Stimulated activated CD8-positive, alpha-beta memory T cell treated with anti-CD3 and anti-CD28 coated beads, Interleukin-4, amount 100 ng/mL, for 1 hour (primary cell): ENCODE results near the gene CCNK.
A peak's percentile ranks its signal among the peaks of the same experiment; 100 is the strongest.

Source experiments
- DNase-seq, 2 donors: peaks; one replicate each; pipeline ENCODE4 v3.0.0-alpha.2; 2020; ENCODE audit warnings: low read depth in 2 of 2, low spot score in 1 of 2

The CCNK gene

GRCh38 chr14:99480917-99481744 lies at the start of gene CCNK:
CCNK (plus strand) TSS chr14:99481409; CDS start chr14:99492678, 11,269 bp downstream.
- peak; percentile 99 to 100 for DNase-seq

DNA sequence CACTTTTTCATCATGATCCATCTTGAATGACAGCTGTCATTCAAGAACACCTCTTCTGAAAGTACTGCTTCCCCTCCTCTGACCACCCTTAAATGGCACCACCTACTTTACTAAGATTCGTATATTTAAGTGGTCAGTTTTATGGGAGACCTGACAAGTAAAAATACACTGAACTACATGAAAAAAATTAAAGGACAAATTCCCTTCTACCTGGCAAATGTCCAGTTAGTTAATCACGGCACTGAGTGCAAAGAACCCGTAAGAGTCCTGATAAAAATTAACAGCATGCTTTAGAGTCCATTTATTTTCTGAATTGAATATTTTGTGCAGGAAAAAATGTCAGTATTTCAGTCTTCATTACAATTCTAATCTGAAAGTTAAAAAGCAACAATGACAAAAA lies 49.2 kb upstream of the CCNK start:
- DNase-seq, result no peak

GRCh38 chr14:99432485-99432884 lies 48.7 kb upstream of the CCNK start:
- DNase-seq, result no peak

GRCh38 chr14:99435327-99435726 lies 45.9 kb upstream of the CCNK start:
- DNase-seq, result no peak

- no peak for DNase-seq
Measured at GRCh38 chr14:99436247-99437180, 44.7 kb upstream of the CCNK start.

DNA sequence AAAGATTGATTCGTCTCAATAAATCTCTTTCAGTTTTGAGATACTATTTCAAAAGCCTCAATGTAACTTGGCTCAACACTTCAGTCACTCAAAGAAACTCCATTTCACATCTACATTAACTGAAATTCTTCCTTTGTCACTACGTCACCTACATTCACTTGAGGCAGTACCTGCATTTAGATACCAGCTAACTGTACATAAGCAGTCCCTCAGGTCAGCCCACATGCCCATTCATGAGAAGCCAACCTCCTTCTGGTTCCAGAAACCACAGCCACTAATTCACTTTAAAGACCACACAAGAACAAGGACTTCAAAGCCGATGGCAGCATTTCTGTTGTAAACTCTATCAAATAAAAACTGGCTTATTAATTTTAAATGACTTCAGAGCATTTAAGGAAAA lies 43.5 kb upstream of the CCNK start:
- no peak for DNase-seq

DNA sequence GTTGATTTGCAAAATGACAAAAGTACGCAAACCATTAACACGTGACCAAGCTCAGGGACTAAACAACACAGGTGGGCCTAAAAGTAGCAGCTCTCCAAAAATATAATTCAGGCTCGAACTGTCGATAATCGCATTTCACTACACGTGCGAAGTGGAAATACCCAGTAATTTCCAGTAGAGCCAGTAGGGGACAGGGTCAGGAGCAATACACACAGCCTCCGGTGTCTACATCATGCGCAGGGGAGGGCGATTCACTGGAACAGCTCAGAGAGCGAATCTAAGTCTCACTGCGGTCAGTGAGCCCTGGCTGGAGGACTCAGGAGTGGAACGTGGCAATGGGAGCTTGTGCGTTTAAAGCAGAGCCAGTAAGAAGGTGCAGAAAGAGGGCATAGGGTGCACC lies 40.9 kb upstream of the CCNK start:
- no peak for DNase-seq

- no peak for DNase-seq
Measured at GRCh38 chr14:99441157-99441870, 39.9 kb upstream of the CCNK start.

- no peak for DNase-seq
Measured at GRCh38 chr14:99441918-99442317, 39.3 kb upstream of the CCNK start.

GRCh38 chr14:99445931-99446330 lies 35.3 kb upstream of the CCNK start:
- no peak for DNase-seq

DNA sequence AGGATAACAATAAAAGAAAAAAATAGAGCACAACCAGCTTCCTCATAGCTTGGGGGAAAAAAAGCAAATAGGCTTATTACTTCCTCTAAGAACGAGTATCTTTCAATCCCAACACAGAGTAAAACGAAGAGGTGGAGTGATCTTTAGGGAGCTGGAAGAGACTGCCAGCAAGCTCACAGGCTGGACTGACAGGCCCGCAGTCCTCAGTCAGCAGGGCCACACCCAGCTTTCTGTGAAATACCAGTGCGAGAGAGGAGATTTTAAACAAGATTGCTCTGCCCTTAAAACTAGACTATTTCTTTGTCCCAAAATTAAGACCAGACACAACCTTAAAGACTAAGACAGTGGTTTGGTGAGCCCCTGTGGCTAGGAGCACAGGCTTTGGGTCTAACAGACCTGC lies 33.5 kb upstream of the CCNK start:
- DNase-seq, result no peak

DNA sequence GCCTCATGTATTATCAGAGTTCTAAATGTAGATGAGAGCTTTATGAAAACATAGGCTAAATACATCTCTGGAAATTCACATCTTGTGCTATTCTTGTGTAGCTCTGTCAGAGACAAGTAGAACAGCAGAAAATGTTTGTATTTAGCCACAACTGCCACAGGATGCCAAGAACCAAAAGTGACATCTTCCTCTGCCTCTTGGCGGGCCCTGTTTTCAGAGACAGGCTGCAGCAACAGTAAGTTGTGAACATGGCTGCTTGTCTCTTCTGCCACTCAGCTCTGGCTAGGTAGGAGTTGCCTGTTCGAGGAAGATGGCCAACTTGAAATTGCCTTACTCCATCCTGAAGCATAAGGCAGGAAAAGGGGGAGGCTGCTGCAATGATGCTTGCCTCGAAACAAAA lies 30.9 kb upstream of the CCNK start:
- no peak for DNase-seq

- no peak for DNase-seq
Measured at GRCh38 chr14:99451234-99451633, 30.0 kb upstream of the CCNK start.

- no peak for DNase-seq
Measured at GRCh38 chr14:99452968-99453367, 28.2 kb upstream of the CCNK start.

DNA sequence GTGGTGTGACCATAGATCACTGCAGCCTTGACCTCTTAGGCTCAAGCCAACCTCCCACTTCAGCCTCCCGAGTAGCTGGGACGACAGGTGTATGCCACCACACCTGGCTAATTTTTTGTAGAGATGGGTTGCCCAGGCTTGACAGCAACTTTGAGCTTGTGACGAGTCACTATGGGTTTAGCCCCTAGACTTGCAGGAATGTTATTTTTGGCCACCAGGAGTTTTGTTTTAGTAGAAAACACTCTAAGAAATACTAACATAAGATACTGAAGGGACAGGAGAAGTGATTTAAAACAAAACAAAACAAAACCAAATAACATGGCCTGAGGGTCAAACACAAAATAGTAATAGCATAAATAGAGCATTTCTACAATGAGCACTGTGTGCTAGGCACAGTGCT lies 27.0 kb upstream of the CCNK start:
- no peak for DNase-seq

DNA sequence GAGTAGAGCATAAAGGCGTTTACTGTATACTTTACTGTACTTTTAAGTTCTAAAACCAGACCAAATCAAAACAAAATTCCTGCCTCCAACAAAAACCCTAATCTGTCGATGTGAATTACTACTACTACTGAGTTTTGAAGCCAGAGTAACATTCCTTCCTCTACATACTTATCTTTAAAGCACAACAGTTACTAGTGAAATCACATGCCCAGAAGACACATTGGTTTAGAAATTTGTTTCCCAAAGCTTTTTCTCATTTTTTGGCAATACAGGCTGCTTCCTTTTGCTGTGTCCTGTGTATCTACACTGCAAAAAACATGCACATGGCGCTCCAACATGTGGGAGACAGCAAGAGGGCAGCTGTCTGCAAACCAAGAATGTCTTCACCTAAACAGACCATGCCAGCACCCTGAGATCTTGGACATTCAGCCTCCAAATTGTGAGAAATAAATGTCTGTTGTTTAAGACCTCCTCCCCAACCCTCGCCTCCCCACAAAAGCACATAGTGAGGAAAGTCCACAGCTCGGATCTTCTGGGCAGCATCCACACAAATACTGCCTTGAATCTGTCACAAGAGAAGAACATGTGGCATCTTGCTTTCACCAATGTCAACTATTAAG lies 21.6 kb upstream of the CCNK start:
- no peak for DNase-seq

DNA sequence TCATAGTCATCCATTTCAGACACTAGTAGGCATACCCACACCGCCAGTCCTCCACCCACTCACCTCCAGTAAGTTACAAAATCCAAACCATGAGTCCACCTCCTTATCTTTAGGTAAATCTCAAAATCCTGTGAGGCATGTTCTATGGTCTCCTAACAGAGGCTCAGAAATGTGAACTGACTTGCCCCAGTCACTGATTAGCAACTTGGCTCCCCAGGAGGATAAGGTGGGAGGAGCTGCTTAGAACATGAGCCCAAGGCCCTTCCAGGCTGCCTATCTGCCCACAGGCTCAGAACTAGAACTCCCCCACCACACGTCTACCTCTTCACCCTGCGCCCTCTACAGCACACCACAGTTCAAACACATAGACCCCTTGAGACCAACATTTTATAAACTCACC lies 20.4 kb upstream of the CCNK start:
- DNase-seq, result no peak

- no peak for DNase-seq
Measured at GRCh38 chr14:99461411-99462085, 19.7 kb upstream of the CCNK start.

GRCh38 chr14:99462210-99462609 lies 19.0 kb upstream of the CCNK start:
- no peak for DNase-seq

DNA sequence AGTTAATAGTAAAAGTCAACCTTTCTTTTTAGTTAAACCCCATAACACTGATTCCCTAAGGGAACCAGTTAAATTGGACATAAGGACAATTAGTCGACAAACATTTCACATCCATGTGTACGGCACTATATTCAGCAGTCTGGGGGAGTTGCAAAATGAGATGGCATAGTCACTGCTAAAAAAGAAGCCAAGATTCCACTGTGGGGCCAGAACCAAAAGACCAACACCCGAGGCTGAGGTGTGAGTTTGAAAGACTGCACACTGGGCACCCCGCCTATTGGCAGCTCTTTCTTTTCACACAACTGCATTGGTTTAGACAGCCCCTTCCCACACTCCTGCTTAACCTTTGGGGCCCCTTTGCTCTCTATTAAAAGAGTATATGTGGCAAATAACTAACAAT lies 17.2 kb upstream of the CCNK start:
- no peak for DNase-seq

GRCh38 chr14:99465288-99465687 lies 15.9 kb upstream of the CCNK start:
- DNase-seq, result no peak
